NCI-H146 treated with DMSO at 0.1 percent for 48 hours (cell line): ENCODE measurements around the gene UTP4.

Source experiments
- DNase-seq: peaks from one replicate; lab custom pipeline; 2025; ENCODE audit not compliant: unreplicated experiment; lab: John Stamatoyannopoulos, UW

The UTP4 gene

GRCh38 chr16:69201291-69201690 lies 68.8 kb downstream of the UTP4 start:
- no peak for DNase-seq

- no peak for DNase-seq
These were observed 69.3 kb downstream of the UTP4 start for GRCh38 chr16:69201787-69202186.

DNA sequence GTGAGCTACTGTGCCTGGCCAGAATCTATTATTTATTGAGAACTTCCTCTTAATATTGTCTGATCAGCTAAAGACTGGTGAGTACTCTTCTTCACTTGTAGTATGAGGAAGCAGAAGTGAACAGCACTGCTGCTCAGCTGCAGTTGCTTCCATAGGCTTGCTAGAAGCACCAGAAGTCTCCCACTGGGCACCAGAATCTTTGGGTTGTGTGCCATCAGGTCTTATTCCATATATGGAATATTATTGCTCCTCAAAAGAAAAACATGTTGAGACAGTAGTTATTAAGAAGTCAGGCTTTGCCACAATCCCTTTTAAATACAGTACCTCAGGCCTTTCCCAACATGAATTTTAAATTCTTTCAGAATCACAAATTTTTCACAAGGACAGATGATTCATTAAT lies 71.7 kb downstream of the UTP4 start:
- DNase-seq = no peak

- no peak for DNase-seq
These were observed 77.3 kb downstream of the UTP4 start for GRCh38 chr16:69209735-69210134.

- DNase-seq = no peak
These were observed 85.0 kb downstream of the UTP4 start for GRCh38 chr16:69217433-69217832.
